Activated CD8-positive, alpha-beta memory T cell treated with anti-CD3 and anti-CD28 coated beads, Interleukin-2, amount 50 U/mL, for 4 hours (primary cell): ENCODE results near the gene TBC1D22A.

ENCODE experiments used
- DNase-seq: peaks from one replicate; pipeline ENCODE4 v3.0.0-alpha.2; 2020

Gene TBC1D22A

DNA sequence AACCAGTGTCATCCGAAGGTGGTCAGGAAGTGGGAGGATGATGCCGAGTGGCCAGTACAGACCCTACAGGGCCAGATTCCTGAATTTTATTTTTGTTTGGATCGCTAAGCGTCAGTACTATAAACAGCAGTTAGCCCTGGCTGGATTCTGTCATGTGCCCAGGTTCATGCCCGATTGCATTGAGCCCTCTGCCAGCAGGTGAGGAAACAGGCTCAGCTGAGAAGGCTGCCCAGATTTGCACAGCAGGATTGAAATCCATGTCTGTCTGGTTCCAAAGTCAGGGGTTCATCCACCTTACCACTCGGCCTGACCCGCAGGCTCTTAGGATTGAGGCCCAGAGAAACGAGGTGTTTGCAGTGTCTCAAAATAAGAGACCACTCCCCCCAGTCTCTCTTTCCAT is 9.1 kb upstream of the TBC1D22A start:
- no peak for DNase-seq

DNA sequence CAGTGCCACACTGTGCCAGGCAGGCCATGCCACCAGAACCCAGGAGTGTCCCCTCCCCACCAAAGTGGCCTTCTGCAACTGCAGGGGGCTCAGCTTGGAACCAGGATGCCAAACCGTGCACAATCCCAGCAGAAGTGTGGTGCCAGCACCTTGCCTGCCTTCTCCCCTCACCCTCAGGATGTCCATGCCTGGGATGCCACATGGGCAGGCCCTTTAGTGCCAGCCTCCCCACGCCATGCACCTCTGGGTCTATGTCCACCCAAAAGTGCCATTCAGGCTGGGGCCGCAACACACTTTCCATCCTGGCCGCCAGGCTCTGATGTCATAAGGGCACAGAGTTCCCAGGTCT is 8.7 kb upstream of the TBC1D22A start:
- no peak for DNase-seq

DNA sequence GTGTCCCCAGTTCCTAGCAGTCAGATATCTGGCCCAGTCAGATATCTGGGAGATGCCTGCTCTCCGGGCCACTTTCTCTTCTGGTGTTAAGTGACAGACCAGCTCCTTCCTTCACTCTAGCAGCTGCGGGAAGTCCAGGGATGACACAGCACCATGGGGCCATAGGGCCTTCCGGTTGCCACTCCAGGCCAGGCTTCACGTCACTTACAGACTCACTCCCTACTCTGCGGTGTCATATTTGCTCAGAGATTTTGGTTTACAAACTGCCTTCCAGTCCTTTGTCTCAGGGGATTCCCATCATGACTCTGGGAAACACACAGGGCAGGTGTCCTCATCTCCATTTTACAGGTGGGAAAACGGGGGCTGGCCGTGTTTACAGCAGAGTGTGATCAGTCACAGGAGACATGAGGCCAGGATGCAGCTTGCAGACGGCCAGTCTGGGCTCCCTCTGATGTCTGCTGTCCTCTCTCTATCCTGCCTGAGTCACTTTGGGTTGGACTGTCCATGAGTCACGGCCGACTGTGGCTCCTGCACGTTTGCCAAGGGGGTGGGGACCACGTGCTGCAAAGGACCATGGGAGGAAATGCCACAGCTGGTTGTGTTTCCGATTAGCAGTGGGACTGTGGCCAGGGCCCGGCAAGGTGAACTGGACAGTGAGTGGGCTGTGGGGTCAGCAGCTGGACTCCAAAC is 8.2 kb upstream of the TBC1D22A start:
- peak; percentile 31 for DNase-seq

DNA sequence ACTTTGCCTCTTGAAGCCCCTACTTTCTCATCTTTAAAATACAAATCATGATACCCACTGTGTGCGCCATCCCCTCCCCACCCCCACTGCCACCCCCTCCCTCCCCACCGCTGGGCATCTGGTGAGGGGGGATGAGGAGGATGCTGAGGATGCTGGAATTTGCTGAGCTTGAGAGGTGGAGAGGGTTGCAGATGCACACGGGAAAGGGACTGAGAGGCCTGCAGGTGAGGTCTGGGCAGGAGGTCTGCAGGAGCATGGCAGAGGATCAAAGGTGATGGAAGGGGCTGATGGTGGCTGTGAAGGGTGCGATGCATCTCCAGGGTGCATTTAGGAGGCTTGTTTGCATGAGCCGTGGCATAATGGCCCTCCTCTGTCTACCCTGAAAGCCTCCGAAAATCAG is 7.6 kb upstream of the TBC1D22A start:
- no peak for DNase-seq

DNA sequence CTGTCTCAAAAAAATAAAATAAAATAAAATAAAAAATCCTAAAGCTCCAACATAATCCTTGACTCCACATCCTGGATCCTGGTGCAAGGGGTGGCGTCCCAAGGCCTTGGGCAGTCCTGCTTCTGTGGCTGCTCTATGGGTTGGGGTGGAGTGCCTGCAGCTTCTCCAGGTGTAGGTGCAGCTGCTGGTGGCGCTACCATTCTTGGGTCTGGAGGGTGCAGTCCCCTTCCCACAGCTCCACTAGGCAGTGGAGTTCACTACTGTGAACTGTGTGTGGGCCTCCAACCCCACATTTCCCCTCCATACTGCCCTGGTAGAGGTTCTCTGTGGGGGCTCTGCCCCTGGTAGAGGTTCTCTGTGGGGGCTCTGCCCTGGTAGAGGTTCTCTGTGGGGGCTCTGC is 6.9 kb upstream of the TBC1D22A start:
- no peak for DNase-seq

DNA sequence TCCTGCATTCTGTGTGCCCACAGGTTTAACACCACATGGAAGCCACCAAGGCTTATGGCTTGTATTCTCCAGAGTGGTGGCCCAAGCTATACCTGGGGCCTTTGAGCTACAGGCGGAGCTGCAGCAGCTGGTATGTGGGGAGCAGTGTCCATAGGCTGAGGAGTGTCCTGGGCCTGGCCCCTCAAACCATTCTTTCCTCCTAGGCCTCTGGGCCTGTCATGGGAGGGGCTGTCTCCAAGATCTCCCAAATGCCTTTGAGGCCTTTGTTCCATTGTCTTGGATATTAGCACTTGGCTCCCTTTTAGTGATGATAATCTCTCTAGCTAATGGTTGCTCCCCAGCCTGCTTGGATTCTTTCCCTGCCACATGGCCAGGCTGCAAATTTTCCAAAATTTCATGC is 6.4 kb upstream of the TBC1D22A start:
- no peak for DNase-seq

DNA sequence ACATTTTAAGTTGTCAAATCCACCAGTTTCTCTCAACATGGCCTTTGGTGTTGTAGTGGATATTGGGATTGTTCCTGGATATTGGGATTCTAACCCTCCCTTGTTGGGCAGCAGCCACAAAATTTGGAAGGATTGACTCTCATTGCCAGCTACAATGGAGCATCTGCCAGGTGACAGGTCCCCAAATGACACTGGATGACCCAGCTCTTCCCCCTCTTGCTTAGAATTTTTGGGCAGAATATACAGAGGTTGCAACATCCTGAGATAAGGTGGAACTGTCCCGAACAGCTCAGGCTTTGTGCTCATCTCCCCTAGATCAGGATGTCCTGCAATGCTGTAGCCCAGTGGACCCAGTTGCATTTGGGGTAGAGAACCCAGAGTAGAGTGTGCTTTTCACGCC is 5.3 kb upstream of the TBC1D22A start:
- no peak for DNase-seq

DNA sequence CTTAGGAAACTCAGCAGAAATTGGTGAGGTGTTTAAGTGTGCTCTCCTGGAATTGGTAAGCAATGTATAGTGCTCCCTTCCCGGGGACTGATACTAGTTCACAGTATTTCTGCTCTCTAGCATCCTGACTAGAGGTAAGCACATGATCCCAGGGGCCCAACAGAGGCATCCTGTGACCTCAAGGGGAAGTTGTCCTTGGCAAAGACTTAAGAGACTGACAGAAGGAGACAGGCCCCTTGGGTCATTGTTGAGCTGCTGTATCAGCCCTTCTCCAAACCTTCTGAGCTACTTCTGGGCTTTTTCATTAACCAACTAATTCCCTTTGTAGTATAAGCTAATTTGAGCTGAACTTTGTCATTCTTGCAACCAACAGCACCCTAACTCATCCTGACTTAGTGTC is 4.3 kb upstream of the TBC1D22A start:
- no peak for DNase-seq

DNA sequence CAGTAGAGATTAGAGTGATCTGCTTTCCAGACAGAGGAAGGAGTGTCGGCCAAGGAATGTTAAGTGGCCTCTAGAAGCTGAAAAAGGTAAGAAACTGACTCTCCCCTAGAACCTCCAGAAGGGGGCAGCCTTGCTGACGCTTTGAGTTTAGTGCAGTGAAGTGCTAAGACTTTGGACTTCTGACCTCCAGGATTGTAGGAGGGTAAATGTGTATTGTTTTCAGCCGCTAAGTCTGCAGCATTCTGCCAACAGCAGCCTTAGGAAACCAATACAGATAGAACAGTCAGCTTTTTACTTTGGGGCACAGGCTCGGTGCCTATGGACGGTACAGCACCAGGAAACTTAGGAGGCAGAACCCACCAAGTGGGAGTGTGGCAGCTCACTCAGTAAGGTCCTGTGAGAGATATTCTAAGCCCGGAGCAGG is 3.6 kb upstream of the TBC1D22A start:
- peak; percentile 56 for DNase-seq

DNA sequence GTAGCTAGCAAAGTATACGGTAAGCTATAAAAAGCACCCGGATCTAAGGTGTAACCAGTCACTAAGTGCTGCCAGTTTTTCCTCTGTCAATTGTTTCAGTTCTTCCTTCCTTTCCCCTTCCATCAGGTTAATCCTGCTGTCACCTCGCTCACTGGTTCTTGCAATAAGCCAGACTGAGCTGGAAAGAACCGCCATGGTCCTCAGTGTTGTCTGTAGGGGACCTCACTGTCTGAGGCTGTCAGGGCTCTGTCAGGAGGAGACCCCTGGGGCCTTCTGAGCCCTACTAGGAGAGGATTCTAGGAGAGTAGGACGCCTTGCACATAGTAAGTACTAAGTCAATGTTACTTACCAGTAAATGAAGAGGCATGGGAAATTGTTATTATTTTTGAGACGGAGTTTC is 1.4 kb upstream of the TBC1D22A start:
- no peak for DNase-seq

DNA sequence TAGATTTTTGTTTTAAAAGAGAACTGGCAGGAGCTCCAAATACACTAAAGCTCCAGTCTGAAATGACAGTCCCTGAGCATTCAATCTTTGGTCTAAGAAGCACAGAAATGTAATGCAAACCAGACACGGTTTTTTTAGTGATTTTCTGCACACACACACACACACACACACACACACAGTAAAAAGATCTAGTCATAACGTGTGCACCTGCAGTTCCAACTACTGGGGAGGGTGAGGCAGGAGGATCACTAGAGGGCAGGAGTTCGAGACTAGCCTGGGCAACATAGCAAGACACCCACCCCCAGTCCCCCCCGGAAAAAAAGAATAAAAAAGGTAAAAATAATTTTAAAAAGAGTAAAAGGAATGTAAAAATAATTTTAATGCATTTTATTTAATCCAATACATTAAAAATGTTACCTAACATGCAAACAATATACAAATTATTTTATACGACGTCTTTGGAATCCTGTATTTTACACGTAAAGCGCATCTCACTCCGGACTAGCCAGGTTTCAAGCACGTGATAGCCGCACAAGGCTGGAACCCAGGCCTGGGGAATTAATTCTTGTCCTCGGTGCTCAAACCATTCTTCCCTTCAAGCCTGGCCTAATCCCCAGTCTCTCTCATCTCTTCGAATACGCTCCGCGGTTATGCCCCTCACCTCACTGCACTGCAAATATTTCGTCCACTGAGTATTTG is 762 bp upstream of the TBC1D22A start:
- DNase-seq, result no peak

DNA sequence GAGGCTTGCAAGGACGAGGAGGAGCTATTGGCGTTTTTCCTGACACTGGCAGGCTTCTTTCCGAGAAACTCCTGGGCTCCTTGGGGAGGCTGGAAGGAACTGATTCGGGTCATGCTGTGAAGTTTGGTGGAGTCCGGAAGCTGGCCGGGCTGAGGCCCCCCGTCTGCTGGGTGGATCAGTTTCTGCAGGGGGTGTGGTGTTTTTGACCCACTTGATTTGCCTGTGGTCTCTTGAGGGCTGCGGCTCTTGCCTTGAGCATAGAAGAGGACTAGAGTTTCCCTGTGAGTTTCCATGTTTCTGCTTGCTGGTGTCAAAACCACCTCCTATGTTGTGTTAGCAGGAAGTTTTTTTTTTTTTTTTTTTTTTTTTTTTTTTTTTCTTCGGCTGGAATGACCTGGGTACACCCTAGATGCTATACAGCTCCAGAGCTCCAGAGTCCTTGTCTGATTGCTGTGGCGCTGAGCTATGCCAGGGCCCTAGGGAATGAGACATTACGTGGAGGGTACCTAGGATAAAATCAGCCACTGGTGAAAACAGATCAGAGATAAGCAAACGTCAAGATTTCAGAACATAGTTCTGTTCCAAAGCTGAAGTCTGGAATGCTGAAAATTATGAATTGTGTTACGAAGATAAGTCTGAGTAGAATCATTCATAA is 728 bp downstream of the TBC1D22A start:
- DNase-seq, result peak; percentile 32

DNA sequence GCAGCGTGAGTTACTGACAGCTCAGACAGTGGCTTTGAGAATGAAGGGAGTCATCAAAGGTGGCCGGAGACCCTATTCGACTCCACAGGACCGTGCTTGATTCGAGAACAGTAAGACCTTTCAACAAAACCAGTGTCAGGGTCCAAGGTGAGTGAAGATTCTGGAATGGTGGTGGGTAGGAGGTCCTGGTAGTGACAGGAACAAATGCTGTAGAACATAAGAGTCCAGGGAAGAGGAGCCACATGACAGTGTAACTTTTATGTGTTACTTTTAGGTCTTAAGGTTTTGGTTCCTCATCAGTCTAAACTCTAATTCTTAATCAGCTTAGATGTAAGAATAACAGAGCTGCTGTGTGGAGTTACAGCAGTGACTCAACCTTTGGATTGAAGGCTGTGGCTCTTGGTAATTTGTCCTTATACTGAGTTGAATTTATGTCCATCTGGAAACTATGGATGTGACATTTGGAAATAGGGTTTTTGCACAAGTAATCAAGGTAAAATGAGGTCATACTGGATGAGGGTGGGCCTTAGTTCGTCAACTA is 1.8 kb downstream of the TBC1D22A start:
- DNase-seq, result no peak

DNA sequence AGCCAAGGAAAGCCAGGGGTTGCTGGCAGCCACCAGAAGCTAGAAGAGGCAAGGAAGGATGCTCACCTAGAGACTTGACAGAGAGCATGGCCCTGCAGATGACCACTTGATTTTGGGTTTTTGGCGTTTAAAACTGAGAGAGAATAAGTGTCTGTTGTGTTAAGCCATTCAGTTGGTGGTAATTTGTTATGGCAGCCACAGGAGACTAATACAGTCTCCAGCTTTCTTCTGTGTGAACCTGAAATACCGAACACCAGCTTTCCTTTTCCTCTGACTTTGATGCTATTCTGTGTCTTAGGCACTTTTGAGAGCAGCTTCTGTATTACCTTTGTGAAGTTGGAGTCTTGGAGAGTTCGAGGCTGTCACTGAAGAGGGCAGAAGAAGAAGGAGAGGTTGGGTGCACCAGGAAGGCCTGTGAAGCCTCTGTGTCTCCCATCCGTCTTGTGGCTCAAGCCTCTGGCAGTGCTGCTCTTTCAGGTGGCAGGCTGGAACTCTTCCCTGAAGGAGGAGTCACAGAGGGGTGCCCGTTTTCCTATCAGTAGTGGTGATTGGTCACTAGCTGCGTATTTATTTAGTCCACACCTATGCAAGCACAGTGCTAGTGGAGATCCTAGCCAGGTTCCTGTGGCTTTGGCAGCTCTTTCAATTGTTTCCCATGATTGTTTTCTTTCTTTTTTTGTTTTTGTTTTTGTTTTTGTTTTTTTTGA is 2.5 kb downstream of the TBC1D22A start:
- DNase-seq, result no peak

DNA sequence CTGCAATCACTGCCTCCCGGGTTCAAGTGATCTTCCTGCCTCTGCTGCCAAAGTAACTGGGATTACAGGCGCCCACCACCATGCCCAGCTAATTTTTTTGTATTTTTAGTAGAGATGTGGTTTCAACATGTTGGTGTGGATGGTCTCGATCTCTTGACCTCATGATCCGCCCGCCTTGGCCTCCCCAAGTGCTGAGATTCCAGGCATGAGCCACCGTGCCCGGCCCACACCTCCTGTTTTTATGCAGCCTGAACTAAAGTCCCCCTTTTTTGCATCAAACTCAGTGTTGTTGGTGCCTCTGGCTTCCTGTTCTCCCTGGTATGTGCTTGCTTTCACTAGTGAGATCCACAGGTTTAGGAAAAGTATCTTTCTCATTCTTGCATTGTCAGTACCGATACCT is 4.2 kb downstream of the TBC1D22A start:
- no peak for DNase-seq

DNA sequence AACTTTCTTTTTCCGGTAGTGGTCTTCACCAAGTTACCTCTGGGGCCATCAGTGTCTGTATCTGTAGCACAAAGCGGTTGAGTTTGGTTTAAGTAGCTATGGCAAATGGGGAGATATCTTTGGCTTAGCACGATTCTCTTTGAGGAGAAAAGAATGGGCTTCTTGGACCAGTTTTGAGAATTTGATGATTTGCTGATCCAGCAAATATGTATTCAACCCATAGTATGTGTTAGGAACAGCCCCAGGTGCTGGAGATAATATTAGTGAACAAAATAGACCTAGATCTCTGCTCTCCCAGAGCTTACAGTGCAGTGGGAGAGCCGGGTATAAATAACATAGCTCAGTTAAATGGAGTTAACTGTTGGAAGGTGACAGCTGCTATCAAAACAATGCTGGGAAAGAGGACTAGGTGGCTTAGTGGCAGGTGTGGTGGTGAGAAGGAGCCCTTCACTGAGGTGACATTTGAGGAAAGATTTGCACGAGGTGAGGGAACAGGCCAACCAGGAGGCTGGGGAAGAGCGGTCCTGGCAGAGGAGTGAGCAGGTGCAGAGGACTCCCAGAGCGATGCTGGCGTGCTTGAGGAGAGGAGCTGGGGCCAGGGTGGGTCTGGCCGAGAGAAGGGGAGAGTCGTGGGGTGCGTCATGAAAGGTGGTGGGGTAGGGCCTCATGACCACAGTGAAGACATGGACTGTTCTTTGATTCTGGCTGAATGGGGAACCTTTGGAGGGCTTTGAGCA is 5.0 kb downstream of the TBC1D22A start:
- no peak for DNase-seq

DNA sequence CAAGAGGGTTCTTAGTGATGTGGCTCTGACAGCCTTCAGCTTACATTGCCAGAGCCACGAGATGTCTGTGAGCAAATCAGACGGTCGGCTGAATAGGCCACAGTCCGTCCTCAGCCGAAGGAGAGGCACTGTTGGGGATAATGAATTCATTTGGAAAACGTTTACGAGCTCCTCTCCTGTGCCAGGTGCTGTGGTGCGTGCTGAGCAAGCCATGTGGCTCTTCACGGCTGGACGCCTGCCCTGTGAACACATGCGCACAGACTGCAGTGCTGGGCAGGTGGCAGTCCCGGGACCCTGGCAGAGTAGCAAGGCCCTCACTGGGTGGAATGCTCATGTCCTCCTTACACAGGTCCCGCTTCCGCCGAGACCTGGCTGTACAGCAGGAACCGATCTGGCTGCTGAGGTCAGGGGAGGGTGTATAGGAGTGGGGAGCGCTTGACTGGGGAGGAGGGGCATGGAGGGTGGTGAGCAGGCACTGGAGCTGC is 6.8 kb downstream of the TBC1D22A start:
- DNase-seq, result no peak

DNA sequence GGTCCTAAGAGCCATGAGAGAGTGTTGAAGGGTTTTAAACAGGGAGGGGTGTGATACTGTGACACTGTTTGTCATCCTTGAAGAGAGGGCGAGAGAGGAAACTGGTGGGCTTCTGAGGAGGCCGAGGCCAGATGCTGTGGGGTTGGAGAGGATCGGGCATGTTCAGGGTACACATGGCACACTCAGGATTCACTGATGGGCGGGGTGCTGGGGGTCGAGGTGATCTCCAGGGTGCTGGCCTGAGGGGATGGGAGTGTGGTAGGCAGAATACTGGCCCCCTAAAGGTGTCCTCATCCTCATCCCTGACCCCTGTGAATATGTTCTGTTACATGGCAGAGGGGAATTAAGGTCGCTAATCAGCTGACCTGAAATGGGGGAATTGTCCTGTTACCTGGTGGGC is 7.3 kb downstream of the TBC1D22A start:
- DNase-seq, result no peak

DNA sequence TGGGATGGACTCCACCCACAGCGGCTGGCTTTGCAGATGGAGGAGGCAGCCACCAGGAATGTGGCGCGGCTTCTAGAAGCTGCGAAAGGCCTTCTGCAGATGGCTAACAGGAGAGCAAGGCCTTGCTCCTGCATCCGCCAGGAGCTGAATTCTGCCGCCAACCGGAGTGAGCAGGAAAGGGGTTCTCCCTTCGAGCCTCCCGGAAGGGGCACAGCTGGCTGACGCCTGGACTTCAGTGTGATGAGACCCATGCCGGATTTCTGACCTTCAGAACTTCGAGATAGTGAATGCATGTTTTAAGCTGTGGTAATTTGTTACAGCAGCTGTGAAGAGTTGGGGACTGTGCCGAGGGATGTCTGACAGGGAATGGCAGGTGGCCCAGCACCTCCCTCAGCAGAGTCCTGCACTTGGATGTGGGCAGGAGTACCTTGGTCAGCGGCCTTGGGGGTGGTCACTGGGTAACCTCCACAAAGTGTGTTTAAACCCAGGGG is 7.7 kb downstream of the TBC1D22A start:
- DNase-seq, result no peak

DNA sequence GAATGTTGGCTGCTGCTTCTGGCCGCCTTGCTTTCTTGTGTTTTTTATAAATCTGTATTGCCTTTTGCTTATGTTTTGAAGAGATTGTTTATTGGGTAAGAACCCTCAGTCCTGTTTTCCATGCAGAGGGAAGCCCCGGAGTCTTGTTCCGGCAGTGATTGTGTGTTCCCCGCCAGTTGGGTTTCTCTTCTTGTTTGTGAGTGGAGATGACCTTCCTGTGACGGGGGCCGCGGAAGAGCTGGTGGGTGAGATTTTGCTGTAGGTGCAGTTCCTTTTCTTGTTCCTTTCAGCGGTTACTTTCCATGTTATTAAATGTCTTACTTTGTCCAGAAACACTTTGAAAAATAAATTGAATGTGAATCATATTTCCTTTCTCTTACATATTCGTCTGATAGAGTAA is 8.3 kb downstream of the TBC1D22A start:
- no peak for DNase-seq

DNA sequence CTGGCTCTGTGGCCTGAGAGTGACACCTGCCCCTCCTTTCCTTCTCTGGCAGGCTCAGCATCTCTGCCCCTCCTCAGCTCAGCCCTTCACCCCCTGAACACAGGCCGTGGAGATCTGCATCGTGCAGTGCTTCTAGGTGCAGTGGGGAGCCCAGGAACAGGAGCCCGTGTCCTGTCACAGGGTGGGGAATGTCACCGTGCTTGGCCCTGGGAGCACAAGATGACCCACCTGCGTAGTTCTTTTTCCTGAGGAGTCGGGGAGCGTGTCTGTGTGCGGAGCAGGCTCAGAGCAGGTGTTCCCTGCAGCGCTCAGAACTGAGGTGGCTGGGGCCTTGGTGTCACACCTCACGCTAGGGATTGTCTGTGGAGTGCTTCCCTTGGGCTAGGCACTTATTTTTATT is 10.6 kb downstream of the TBC1D22A start:
- no peak for DNase-seq

DNA sequence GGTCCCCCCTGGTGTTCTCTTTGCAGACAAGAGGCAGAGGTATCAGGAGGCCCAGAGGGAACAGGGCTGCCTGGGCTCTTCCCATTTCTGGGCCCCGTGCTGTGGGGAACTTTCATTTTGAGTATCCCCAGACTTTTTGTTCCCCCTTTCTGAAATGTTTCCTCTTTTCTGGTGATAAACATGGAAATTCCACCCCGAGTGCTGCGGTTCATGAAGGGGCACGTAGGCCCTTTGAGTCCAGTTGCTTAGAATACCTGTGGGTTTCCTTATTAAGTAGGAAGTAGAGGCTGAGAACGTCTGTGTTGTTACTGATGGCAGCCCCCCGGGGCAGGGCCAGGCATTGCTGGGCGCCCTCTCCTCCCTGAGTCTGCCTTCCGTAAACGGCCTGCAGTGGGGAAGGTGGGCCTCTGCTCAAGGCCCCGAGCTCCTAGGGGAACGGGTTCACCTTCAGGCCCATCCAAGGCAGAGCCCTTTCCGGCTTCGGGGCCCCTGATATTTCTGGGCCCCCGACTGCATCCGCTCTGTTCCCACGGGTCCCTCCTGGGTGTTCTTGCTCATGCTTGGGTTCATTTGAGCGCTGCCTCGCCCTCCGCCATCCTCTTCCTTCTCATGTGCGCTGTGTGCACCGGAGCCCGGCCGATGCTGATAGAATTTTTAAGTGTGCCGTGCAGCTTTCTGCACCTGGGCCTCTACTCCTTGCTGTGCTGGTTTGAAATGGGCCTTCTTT is 12.0 kb downstream of the TBC1D22A start:
- no peak for DNase-seq
